AML-193 (cell line): ENCODE measurements around the gene SLC2A2.
A peak's percentile ranks its signal among the peaks of the same experiment; 100 is the strongest.
"Not testable (repeated sequence)": the region's sequence is repeated elsewhere in the genome, so short reads cannot be mapped to it uniquely, and the experiment has no call there.

Source experiments
- DNase-seq, 2 experiments: peaks; one replicate each; lab custom pipeline; 2025; lab: John Stamatoyannopoulos, UW

The SLC2A2 gene

DNA sequence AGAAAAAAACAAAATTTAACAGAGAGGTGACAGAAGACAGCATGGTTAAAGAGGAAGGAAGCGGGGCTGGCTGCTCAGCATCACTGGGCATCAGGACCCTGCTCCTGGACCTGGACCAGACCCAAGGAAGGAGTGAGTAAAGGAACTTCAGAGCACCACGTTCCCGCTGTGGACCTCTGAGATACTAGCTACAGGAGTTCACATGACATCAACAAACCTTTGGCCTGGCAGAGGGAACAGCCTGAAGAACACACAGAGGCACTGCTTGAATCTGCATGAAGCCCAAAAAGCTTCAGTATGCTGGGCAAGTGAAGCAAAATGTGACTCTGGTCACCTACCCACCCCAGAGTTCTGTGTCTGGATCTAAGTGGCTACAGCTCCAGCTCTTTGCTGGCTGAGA is 38.1 kb downstream of the SLC2A2 start:
- no peak for DNase-seq

DNA sequence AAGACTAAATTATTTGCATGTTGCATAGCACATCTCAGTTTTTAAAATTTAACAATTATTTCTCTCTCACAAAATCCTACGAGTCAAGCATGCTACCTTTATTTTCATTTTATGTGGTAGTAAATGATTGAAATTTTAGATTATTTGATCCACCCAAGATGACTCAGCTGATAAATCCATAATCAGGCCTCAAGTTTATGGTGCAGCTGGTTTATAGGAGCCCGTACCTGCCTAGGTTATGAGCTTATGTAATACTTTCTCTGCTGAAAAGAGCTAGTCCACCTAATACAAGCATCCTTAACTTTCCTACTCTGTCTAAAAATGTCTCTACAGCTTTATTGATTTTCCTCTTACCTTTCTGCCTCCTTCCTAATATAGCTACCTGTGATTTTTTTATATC is 41.2 kb downstream of the SLC2A2 start:
- no peak for DNase-seq

DNA sequence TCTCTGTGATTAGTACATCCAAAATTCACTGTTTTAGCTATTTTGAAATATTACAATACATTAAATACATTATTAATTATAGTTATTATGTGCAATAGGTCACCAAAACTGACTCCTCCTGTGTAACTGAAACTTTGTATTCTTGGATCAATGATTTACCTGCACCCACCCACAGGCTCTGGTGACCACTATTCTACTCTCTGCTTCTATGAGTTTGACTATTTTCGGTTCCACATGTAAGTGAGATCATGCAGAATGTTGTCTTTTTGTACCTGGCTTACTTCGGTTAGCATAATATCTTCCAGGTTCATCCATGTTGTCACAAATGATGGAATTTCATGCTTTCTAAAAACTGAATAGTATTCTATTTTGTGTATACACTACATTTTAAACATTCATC is 43.8 kb downstream of the SLC2A2 start:
- no peak for DNase-seq

DNA sequence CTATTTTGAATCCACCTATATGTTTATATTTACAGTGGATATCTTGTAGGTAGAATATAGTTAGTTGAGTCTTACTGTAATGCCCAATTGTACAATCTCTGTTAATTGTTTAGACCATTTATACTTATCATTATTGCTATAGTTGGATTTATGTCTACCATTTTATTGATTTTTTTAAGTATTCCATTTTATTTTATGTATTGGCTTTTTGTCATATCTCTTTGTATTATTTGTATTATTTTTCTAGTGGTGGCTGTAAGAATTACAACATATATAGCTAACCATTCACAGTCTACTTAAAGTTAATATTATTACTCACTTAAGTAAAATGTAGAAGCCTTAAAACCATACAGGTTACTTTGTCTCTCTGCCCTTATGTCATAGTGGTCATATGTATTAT is 46.1 kb downstream of the SLC2A2 start:
- DNase-seq: no peak

DNA sequence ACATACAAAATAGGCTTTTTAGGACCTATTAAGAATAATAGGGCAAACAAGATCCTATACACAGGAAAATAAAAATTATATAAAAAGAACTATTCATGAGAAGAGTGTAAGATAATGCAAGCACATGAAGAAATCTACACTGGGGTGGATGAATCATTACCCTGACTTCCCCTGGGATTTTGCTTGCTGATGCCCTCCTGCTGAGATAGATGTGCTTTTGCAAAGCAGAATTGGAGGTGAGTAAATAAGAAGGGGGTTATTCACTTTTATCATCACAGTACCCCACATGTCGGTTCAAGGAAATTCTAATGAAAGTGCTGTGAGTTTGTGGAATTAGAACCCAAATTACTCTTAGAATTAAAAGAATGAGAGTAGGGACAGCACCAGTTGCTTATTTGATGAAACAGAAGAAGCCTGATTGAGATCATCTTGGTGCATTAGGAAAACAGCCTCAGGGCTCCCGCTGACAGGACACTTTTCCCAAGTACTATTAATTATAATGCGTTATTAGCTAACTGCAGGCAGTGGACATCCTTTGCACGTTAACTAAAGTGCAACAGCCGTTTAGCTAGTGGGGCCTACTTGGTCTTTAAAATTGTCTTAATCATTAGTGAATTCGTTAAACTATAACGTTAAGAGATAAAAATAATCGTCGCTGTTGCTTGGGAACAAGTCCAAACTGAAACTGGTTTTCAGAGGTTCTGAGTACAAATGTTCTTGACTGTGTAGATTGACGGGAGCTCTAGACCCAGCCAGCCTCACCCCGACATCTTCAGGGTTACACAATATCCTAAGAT is 48.4 kb downstream of the SLC2A2 start:
- no peak for DNase-seq

DNA sequence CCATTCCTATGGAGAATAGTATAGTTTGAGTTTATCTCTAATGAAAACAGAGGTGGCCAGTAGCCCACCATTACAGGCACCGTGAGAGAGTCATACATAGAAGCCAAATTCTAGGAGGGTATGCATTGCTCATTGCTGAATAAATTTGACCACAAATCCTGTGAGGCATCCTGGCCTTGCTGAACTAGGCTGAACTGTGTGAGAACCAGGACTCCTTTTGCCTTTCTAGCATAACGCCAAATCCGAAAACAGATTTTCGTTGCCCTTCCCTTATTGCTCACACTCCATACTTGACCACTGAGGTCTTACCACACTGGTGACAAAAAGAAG is 50.4 kb downstream of the SLC2A2 start:
- no peak for DNase-seq

DNA sequence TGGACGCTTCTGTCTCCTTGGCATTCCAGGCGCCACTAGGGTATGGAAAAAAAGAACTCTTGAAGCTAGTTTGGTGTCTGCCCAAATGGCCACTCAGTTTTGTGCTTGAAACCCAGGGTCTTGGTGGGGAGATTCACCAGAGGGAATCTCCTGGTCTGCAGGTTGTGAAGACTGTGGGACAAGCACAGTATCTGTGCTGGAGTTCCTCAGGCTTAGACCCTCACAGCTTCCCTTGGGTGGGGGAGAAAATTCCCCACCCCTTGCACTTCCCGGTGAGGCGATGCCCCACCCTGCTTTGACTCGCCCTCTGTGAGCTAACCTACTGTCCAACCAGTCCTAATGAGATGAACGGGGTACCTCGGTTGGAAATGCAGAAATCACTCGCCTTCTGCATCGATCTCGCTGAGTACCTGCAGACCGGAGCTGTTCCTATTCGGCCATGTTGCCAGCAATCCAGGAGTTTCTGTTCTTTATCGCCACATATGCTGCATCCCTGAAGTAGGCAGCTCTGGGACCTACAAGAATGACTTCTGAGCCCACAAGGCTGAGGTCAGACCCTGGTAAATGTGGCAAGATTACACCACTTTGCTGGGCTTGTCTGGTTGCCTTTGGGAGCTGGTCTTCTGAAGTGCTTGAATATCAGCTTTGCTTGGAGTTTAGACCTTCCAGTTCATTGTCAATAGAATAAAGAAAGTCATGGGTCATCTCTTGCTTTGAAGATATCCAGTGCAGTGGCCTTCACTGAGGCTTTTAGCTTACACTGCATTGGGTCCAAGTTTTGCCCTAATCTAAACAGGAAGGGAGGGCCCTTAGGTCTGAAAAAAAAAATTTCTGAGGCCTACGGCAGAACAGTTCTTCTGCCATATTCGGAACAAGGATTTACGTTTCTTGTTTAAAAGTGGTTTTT is 51.0 kb downstream of the SLC2A2 start:
- no peak for DNase-seq

DNA sequence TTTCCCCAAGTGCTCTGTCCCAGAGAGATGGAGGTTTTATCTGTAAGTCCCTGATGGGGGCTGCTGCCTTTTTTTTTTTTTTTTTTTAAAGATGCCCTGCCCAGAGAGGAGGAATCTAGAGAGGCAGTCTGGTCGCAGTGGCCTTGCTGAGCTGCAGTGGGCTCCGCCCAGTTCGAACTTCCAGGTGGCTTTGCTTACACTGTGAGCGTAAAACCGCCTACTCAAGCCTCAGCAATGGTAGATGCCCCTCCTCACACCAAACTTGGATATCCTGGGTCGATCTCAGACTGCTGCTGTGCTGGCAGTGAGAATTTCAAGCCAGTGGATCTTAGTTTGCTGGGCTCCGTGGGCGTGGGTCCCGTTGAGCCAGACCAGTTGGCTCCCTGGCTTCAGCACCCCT is 51.6 kb downstream of the SLC2A2 start:
- DNase-seq: no peak

DNA sequence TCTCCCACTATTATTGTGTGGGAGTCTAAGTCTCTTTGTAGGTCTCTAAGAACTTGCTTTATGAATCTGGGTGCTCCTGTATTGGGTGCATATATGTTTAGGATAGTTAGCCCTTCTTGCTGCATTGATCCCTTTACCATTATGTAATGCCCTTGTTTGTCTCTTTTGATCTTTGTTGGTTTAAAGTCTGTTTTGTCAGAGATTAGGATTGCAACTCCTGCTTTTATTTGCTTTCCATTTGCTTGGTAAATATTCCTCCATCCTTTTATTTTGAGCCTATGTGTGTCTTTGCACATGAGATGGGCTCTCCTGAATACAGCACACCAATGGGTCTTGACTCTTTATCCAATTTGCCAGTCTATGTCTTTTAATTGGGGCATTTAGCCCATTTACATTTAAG is 53.6 kb downstream of the SLC2A2 start:
- DNase-seq: not testable (repeated sequence)

DNA sequence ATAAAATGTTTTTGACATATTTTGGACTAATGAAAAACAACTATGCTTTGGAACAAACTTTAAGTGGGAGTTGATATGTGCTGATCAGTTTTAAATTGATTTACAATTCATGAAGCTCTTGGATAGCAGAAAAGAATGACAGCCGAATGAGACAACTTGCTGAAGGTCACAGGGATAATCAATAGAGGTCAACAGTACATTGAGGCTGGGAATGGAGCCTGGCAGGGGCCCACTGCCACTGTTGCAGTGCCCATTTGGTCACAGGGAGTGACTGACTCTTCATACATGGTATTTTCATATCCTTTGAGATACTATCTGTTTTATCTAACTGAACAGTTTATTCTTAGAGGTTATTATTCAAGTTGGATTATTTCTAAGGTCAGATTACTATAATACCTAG is 59.4 kb downstream of the SLC2A2 start:
- DNase-seq: no peak

DNA sequence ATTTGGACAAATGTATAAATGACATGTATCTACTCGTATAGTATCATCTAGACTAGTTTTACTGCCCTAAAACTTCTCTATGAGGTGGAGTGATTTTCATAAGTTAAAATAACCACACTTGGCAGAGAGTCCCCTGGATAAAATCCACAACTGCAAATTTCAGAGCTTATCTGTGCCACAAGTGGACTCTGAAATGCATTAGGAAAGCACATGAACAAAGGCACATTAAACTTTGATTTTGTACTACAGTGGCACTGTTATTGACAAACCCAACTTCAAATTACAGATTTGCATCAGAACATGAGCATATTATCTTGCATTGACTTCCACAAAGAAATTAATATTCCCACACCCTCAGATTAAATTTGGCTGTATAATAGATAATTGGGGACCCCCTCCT is 60.0 kb downstream of the SLC2A2 start:
- DNase-seq: no peak

DNA sequence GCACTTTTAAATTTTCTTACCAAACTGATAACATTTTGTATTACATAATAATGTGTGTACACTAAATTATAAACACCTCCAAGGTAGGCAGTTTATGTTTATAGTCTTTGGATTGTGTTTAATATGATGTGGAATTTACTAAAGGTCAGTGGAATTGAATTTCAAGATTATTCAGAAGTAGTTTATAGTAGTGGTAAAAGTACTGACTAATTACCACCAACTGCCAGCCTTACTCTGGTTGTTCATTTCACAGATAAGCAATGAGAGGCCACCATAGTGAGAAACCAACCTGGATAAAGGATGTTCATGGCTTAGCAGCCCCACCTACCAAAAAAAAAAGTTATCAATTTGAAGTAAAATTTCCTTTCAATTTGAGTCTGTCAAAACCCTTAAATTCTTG is 64.1 kb downstream of the SLC2A2 start:
- DNase-seq: no peak

DNA sequence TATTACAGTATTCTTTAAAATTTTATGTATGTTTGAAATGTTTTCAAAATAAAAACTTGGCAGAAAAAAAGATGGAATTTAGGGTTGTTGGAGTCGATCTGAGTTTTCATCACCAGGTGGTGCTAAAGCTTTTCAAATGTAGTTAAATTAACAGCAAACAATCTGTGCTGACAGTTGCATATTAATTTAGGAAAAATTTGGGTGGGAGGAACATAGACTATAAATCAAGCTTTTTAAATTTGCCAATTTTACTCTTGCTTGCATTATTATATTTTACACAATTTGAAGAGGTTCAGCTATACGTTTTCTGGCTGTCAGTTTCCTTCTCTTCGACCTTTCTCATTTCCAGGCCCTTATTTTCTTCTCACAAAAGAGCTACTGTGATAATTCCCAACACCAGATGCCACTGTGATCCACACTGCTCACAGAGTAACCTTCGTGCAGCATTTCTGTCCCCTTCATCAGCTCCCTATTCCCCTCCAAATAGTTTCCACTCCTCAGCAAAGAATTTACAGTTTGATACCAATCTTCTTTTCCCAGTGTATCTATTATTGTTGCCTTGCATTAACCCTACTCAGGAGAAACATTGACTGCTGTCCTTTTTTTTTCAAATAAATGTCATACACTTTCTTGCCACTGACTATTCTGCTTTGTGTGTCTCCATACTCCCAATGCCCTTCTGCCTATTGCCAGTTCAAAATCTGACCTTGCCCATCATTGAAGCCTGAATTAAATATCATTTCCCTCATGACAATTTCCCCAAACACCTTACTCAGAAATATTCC is 64.7 kb downstream of the SLC2A2 start:
- peak; percentile 20 to 33 for DNase-seq

DNA sequence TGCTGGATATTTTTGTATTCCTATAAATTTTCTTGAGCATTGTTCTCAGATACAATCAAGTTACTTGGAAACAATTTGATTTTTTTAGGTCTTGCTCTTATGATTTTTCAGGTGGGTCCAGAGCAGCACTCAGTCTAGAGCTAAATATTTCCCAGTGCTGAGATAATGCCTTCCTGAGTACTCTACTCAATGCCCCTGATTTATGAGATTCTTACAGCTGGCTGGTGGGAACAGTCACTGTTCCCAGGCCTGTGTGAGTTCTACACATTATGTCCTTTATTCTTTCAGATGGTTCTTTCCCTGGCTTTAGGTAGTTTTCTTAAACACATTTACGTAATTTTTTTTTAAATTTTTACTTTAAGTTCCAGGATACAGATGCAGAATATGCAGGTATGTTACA is 67.1 kb downstream of the SLC2A2 start:
- no peak for DNase-seq

DNA sequence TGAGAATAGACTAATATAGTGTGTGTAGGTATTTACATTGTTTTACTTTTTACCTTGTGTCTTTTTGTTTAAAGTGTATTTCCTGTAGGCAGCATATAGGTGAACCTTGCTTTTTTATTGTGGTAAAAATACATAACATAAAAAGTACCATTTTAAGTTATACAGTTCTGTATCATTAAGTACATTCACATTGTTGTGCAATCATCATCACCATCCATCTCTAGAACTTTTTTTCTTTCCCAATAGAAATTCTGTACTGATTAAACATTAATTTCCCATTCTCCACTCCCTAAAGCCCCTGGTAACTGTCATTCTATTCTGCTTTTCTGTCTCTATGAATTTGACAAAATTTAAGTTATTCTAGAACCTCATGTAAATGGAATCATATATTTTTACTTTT is 69.9 kb downstream of the SLC2A2 start:
- no peak for DNase-seq

DNA sequence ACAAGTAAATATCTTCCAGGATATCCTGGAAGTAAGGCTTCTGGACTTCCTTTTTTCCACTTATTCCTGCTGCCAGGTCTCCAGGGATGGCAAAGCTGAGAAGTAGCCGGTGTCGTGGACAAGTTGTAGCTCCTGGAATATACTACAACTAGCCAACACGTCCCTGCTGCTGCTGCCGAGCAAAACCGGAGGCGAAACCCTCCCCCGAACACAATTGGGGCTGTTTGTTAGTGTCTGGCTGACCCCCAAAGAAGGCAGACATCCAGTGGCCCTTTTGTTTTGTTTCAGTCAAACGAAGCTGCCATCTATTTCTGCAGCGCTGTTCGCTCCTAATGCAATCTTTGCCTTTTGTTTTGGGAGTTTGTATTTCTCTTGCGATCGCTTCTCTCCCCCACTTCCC is 72.8 kb downstream of the SLC2A2 start:
- DNase-seq: no peak

DNA sequence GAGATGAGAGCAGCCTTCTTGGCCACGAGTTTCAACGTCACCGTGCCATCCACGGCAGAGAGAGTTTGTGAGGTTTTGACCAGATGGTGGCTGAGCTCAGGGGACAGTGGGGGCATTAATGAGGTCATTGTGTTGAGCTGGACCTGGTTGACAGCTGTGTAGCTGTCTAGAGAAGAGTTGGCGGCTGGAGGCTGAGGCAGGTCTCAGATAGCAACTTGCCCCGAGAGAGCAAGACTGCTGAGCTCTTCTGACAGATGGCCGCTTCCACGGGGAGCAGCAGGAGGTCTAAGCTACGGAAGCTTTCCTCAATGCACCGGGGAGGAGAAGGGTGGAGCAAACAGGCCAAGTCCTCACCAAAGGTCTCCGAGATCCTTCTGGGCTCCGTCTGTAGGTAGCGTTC is 73.3 kb downstream of the SLC2A2 start:
- DNase-seq: no peak

DNA sequence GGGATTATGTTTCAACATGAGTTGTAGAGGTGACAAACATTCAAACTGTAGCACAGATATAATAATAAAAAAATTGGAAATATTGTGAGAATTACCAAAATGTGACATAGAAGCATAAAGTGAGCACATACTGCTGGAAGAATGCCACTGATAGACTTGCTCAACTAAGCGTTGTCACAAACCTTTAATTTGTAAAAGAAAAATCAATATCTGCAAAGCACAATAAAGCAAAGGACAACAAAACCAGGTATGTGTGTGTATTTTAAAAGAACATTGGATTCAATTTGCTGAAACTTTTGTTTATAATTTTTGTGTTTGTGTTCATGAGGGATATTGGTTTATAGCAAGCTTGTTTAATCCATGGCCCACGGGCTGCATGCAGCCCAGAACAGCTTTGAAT is 77.3 kb downstream of the SLC2A2 start:
- DNase-seq: no peak

DNA sequence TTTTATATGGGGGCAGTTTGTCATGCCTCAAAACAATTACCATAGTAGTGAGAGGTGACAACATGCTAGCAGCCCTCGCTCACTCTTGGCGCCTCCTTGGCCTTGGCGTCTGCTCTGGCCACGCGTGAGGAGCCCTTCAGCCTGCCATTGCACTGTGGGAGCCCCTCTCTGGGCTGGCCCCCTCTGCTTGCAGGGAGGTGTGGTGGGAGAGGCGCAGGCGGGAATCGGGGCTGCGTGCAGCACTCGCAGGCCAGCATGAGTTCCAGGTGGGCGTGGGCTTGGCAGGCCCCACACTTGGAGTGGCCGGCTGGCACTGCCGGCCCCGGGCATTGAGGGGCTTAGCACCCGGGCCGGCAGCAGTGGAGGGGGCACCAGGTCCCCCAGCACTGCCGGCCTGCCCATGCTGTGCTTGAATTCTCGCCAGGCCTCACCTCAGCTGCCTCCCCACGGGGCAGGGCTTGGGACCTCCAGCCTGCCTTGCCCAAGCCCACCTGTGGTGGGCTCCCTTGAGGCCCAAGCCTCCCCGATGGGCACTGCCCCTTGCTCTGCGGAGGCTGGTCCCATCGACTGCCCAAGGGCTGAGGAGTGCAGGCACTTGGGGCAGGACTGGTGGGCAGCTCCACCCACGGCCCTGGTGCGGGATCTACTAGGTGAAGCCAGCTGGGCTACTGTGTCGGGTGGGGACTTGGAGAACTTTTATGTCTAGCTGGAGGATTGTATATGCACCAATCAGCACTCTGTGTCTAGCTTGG is 79.3 kb downstream of the SLC2A2 start:
- no peak for DNase-seq
